Measurements from ENCODE around the gene BCAP31. TPM values are rescaled to one million over a fixed set of nuclear protein-coding genes. Genes with fewer than 3 reads are reported as not detected.

The BCAP31 gene
- polyA plus RNA-seq, 2 donors, result 98.8 to 185 TPM

- WGBS, 2 donors, result 88 to 90% methylated on average over 22 to 23 of the region's 23 CpGs
- H3K36me3 ChIP-seq (ENCODE audit: control insufficient read depth in 2 of 2, insufficient read depth in 2 of 2, low read length in 1 of 2), result no peaks in the 10 kb centered on the region
- peaks cover 0 to 2% of the 10 kb centered on the region in 2 donors for H3K4me1 ChIP-seq (ENCODE audit: control insufficient read depth in 2 of 2, insufficient read depth in 2 of 2, low read length in 1 of 2)
- H3K27me3 ChIP-seq (ENCODE audit: control insufficient read depth in 1 of 2, insufficient read depth in 2 of 2, low read length in 2 of 2), result peaks cover 0 to 2% of the 10 kb centered on the region in 2 donors
- H3K27ac ChIP-seq (ENCODE audit: low read depth in 2 of 2, low read length in 1 of 2), result no peak overlapping the region
- H3K9me3 ChIP-seq (ENCODE audit: control insufficient read depth in 2 of 2, insufficient read depth in 1 of 2, low read depth in 1 of 2, low read length in 1 of 2), result no peaks in the 10 kb centered on the region
- no peak overlapping the region for H3K4me3 ChIP-seq (ENCODE audit: low read depth in 1 of 2, low read length in 2 of 2)
Observed at GRCh38 chrX:153670748-153671588, 53.2 kb downstream of the BCAP31 start.

GRCh38 chrX:153669901-153670731, 54.1 kb downstream of the BCAP31 start:
- Histone ChIP-seq H3K4me3 (ENCODE audit: low read depth in 1 of 2, low read length in 2 of 2) (no peak overlapping the region), H3K27ac (ENCODE audit: low read depth in 2 of 2, low read length in 1 of 2) (no peak overlapping the region), H3K4me1 (ENCODE audit: control insufficient read depth in 2 of 2, insufficient read depth in 2 of 2, low read length in 1 of 2) (peaks cover 0 to 2% of the 10 kb centered on the region in 2 donors), H3K36me3 (ENCODE audit: control insufficient read depth in 2 of 2, insufficient read depth in 2 of 2, low read length in 1 of 2) (no peaks in the 10 kb centered on the region), H3K27me3 (ENCODE audit: control insufficient read depth in 1 of 2, insufficient read depth in 2 of 2, low read length in 2 of 2) (peaks cover 0 to 3% of the 10 kb centered on the region in 2 donors), H3K9me3 (ENCODE audit: control insufficient read depth in 2 of 2, insufficient read depth in 1 of 2, low read depth in 1 of 2, low read length in 1 of 2) (no peaks in the 10 kb centered on the region)
- 81 to 83% methylated on average over 20 to 22 of the region's 23 CpGs for WGBS, 2 donors

- WGBS, 2 donors, result 55 to 64% methylated on average over 17 of the region's 17 CpGs
Observed at GRCh38 chrX:153669174-153669890, 54.9 kb downstream of the BCAP31 start.

GRCh38 chrX:153668423-153669173, 55.6 kb downstream of the BCAP31 start:
- H3K4me1 ChIP-seq (ENCODE audit: control insufficient read depth in 2 of 2, insufficient read depth in 2 of 2, low read length in 1 of 2), result peaks cover 0 to 2% of the 10 kb centered on the region in 2 donors
- peaks cover 0 to 3% of the 10 kb centered on the region in 2 donors for H3K27me3 ChIP-seq (ENCODE audit: control insufficient read depth in 1 of 2, insufficient read depth in 2 of 2, low read length in 2 of 2)
- WGBS, 2 donors, result 86 to 87% methylated on average over 11 of the region's 11 CpGs
- no peaks in the 10 kb centered on the region for H3K9me3 ChIP-seq (ENCODE audit: control insufficient read depth in 2 of 2, insufficient read depth in 1 of 2, low read depth in 1 of 2, low read length in 1 of 2)
- no peak overlapping the region for H3K27ac ChIP-seq (ENCODE audit: low read depth in 2 of 2, low read length in 1 of 2)
- H3K36me3 ChIP-seq (ENCODE audit: control insufficient read depth in 2 of 2, insufficient read depth in 2 of 2, low read length in 1 of 2), result no peaks in the 10 kb centered on the region
- no peak overlapping the region for H3K4me3 ChIP-seq (ENCODE audit: low read depth in 1 of 2, low read length in 2 of 2)

More at GRCh38 chrX:153669174-153669890, 54.9 kb downstream of the BCAP31 start:
- no peaks in the 10 kb centered on the region for H3K36me3 ChIP-seq (ENCODE audit: control insufficient read depth in 2 of 2, insufficient read depth in 2 of 2, low read length in 1 of 2)
- no peak overlapping the region for H3K4me3 ChIP-seq (ENCODE audit: low read depth in 1 of 2, low read length in 2 of 2)
- no peak overlapping the region for H3K27ac ChIP-seq (ENCODE audit: low read depth in 2 of 2, low read length in 1 of 2)
- no peaks in the 10 kb centered on the region for H3K9me3 ChIP-seq (ENCODE audit: control insufficient read depth in 2 of 2, insufficient read depth in 1 of 2, low read depth in 1 of 2, low read length in 1 of 2)
- peaks cover 0 to 3% of the 10 kb centered on the region in 2 donors for H3K27me3 ChIP-seq (ENCODE audit: control insufficient read depth in 1 of 2, insufficient read depth in 2 of 2, low read length in 2 of 2)
- H3K4me1 ChIP-seq (ENCODE audit: control insufficient read depth in 2 of 2, insufficient read depth in 2 of 2, low read length in 1 of 2), result peaks cover 0 to 2% of the 10 kb centered on the region in 2 donors

GRCh38 chrX:153667956-153668396, 56.2 kb downstream of the BCAP31 start:
- Histone ChIP-seq H3K4me1 (ENCODE audit: control insufficient read depth in 2 of 2, insufficient read depth in 2 of 2, low read length in 1 of 2) (peaks cover 0 to 2% of the 10 kb centered on the region in 2 donors), H3K36me3 (ENCODE audit: control insufficient read depth in 2 of 2, insufficient read depth in 2 of 2, low read length in 1 of 2) (no peaks in the 10 kb centered on the region), H3K27ac (ENCODE audit: low read depth in 2 of 2, low read length in 1 of 2) (no peak overlapping the region), H3K9me3 (ENCODE audit: control insufficient read depth in 2 of 2, insufficient read depth in 1 of 2, low read depth in 1 of 2, low read length in 1 of 2) (no peaks in the 10 kb centered on the region), H3K27me3 (ENCODE audit: control insufficient read depth in 1 of 2, insufficient read depth in 2 of 2, low read length in 2 of 2) (peaks cover 0 to 3% of the 10 kb centered on the region in 2 donors), H3K4me3 (ENCODE audit: low read depth in 1 of 2, low read length in 2 of 2) (no peak overlapping the region)
- WGBS, 2 donors, result 17 to 28% methylated on average over 14 of the region's 14 CpGs

- H3K4me3 ChIP-seq (ENCODE audit: low read depth in 1 of 2, low read length in 2 of 2), result no peak overlapping the region
- H3K4me1 ChIP-seq (ENCODE audit: control insufficient read depth in 2 of 2, insufficient read depth in 2 of 2, low read length in 1 of 2), result peaks cover 0 to 2% of the 10 kb centered on the region in 2 donors
- H3K36me3 ChIP-seq (ENCODE audit: control insufficient read depth in 2 of 2, insufficient read depth in 2 of 2, low read length in 1 of 2), result no peaks in the 10 kb centered on the region
- 68 to 69% methylated on average over 11 of the region's 11 CpGs for WGBS, 2 donors
- no peaks in the 10 kb centered on the region for H3K9me3 ChIP-seq (ENCODE audit: control insufficient read depth in 2 of 2, insufficient read depth in 1 of 2, low read depth in 1 of 2, low read length in 1 of 2)
- H3K27me3 ChIP-seq (ENCODE audit: control insufficient read depth in 1 of 2, insufficient read depth in 2 of 2, low read length in 2 of 2), result peaks cover 0 to 3% of the 10 kb centered on the region in 2 donors
- H3K27ac ChIP-seq (ENCODE audit: low read depth in 2 of 2, low read length in 1 of 2), result no peak overlapping the region
Observed at GRCh38 chrX:153667281-153667955, 56.8 kb downstream of the BCAP31 start.

GRCh38 chrX:153665726-153666306, 58.4 kb downstream of the BCAP31 start:
- peaks cover 0 to 3% of the 10 kb centered on the region in 2 donors for H3K27me3 ChIP-seq (ENCODE audit: control insufficient read depth in 1 of 2, insufficient read depth in 2 of 2, low read length in 2 of 2)
- H3K9me3 ChIP-seq (ENCODE audit: control insufficient read depth in 2 of 2, insufficient read depth in 1 of 2, low read depth in 1 of 2, low read length in 1 of 2), result no peaks in the 10 kb centered on the region
- no peak overlapping the region for H3K27ac ChIP-seq (ENCODE audit: low read depth in 2 of 2, low read length in 1 of 2)
- WGBS, 2 donors, result 68 to 74% methylated on average over 9 of the region's 9 CpGs
- H3K4me3 ChIP-seq (ENCODE audit: low read depth in 1 of 2, low read length in 2 of 2), result no peak overlapping the region
- peaks cover 0 to 2% of the 10 kb centered on the region in 2 donors for H3K4me1 ChIP-seq (ENCODE audit: control insufficient read depth in 2 of 2, insufficient read depth in 2 of 2, low read length in 1 of 2)
- H3K36me3 ChIP-seq (ENCODE audit: control insufficient read depth in 2 of 2, insufficient read depth in 2 of 2, low read length in 1 of 2), result no peaks in the 10 kb centered on the region

- Histone ChIP-seq H3K27me3 (ENCODE audit: control insufficient read depth in 1 of 2, insufficient read depth in 2 of 2, low read length in 2 of 2) (peaks cover 0 to 3% of the 10 kb centered on the region in 2 donors), H3K4me3 (ENCODE audit: low read depth in 1 of 2, low read length in 2 of 2) (no peak overlapping the region), H3K4me1 (ENCODE audit: control insufficient read depth in 2 of 2, insufficient read depth in 2 of 2, low read length in 1 of 2) (no peaks in the 10 kb centered on the region), H3K27ac (ENCODE audit: low read depth in 2 of 2, low read length in 1 of 2) (no peak overlapping the region), H3K36me3 (ENCODE audit: control insufficient read depth in 2 of 2, insufficient read depth in 2 of 2, low read length in 1 of 2) (no peaks in the 10 kb centered on the region), H3K9me3 (ENCODE audit: control insufficient read depth in 2 of 2, insufficient read depth in 1 of 2, low read depth in 1 of 2, low read length in 1 of 2) (no peaks in the 10 kb centered on the region)
- WGBS, 2 donors, result 5 to 25% methylated on average over 28 to 31 of the region's 31 CpGs
Observed at GRCh38 chrX:153662266-153662665, 61.9 kb downstream of the BCAP31 start.

Measured in esophagus (tissue), 2 donors.